ENCODE data around the gene CST11.

The CST11 gene

DNA sequence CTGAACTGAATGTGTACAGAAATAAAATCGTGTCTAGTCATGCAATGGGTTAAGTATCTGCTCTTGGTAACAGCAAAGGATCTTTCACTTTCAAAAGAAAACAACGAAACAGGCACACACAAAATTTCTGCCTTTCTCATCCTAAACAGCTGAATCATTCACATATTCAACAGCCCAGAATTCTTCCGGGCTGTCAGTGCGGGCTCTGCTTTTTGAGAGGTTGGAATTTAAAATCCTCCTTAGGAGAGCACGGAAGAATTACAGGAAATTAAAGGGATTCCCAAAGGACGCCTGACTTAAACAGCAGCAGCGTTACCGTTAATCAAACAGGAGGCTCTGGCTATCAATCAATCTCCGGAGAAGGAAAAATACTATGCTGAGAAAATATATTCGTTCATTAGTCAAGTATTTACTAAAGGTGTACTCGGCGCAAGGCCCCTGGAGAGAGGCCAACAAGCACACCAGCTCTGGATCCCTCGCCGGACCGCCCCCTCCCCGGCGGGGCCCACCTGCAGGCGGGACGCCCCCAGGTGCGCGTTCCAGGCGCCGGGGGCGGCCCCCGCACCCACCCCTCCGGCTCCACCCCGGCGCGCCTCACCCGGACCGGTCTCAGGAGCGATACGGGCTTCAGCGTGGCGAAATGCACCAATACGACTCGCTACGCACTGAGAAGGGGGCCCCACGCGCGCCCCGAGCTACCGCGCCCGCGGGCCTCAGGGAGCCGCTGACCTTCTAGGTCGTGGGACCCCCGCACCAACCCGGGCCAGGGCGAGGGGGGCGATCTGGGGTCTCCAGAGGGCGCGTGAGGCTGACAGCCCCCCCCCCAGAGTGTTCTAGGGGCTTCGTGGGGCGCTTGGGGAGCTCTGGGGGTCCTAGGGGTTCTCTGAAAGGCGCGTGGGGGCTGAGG lies 32.4 kb downstream of the CST11 start:
- Histone ChIP-seq H3K36me3 (ENCODE audit: control insufficient read depth, insufficient read depth, low read length) (no peaks in the 10 kb centered on the region), H3K9ac (ENCODE audit: low read depth, low read length) (0 out of 2 replicates have a peak overlapping the region, but pooled peaks have one; percentile 57), H3K4me1 (ENCODE audit: control insufficient read depth, insufficient read depth, low read length) (peaks cover 9% of the 10 kb centered on the region; the same call in 1 of the 2 replicates), H3K27me3 (ENCODE audit: control insufficient read depth, insufficient read depth, low read length) (no peaks in the 10 kb centered on the region), H3K27ac (ENCODE audit: low read depth, low read length) (peak overlapping the region; percentile 22), H3K4me3 (ENCODE audit: low read depth, low read length) (peak overlapping the region; percentile 96), H3K9me3 (ENCODE audit: control insufficient read depth, insufficient read depth, low read length) (no peaks in the 10 kb centered on the region)

DNA sequence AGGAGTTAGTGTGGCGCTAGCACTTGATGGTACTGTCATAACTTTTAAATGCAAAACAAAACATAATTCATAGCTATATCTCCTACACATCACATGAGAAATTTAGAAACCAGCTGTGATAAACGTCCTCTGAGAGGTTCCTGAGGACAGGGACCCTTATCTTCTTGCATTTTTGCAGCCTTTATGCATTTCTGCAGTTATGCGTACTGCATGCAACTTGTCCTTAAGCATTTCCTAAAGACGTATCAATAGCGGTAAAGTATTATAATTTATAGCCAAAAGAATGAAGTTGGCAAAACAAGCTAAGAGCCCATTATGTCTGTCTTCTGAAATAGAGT lies 33.0 kb downstream of the CST11 start:
- Histone ChIP-seq H3K4me3 (ENCODE audit: low read depth, low read length) (peak overlapping the region; percentile 96), H3K4me1 (ENCODE audit: control insufficient read depth, insufficient read depth, low read length) (peaks cover 9% of the 10 kb centered on the region; the same call in 1 of the 2 replicates), H3K9me3 (ENCODE audit: control insufficient read depth, insufficient read depth, low read length) (no peaks in the 10 kb centered on the region), H3K9ac (ENCODE audit: low read depth, low read length) (no peak overlapping the region), H3K27ac (ENCODE audit: low read depth, low read length) (no peak overlapping the region), H3K27me3 (ENCODE audit: control insufficient read depth, insufficient read depth, low read length) (no peaks in the 10 kb centered on the region), H3K36me3 (ENCODE audit: control insufficient read depth, insufficient read depth, low read length) (no peaks in the 10 kb centered on the region)

DNA sequence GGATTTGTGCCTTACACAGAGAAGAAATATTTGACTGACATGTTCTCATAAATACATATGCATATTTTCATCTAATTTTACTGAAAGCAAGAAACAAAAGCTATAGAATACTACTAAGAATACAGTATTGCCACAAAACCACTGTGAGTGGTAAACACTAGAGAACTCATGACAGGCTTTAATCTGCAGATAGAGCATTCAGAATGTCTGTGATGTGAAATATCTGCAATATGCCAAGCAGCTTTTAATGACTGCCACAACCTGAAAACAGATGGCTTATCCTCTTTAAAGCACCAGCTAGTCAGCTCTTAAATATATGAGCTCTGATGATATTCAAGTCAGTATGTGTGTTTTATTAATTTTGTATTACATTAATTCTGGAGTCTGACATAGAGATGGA lies 34.8 kb downstream of the CST11 start:
- Histone ChIP-seq H3K4me3 (ENCODE audit: low read depth, low read length) (no peak overlapping the region), H3K4me1 (ENCODE audit: control insufficient read depth, insufficient read depth, low read length) (peaks cover 9% of the 10 kb centered on the region; the same call in 1 of the 2 replicates), H3K27me3 (ENCODE audit: control insufficient read depth, insufficient read depth, low read length) (no peaks in the 10 kb centered on the region), H3K36me3 (ENCODE audit: control insufficient read depth, insufficient read depth, low read length) (no peaks in the 10 kb centered on the region), H3K9me3 (ENCODE audit: control insufficient read depth, insufficient read depth, low read length) (no peaks in the 10 kb centered on the region), H3K27ac (ENCODE audit: low read depth, low read length) (no peak overlapping the region), H3K9ac (ENCODE audit: low read depth, low read length) (no peak overlapping the region)

DNA sequence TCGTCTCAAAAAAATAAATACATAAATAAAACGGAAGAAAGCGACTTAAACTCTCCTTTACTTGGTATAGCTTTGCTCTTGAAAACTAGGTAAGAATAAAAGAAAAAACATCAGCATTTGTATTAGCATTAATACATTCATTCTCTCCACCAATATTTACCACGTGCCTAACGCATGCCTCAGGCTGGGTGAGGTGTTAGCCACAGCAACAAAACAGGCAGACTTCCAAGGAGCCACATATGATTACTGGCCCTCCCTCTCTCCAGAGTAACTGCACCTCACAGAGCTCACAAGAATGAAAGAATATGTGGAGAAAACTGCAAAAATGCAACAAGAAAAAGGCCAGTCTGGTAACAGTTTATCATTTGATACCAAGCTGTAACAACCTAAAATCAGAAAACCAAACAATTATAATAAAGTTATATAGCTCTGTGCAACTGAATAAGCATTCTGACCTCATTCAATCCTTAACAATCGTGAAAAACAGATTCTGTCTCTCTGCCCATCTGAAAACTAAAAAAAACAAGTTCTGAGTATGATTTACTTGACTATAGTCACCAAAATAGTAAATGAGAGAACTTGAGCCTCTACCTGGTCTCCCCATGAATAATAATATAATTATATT lies 36.6 kb downstream of the CST11 start:
- no peaks in the 10 kb centered on the region for H3K27me3 ChIP-seq (ENCODE audit: control insufficient read depth, insufficient read depth, low read length)
- H3K36me3 ChIP-seq (ENCODE audit: control insufficient read depth, insufficient read depth, low read length), result no peaks in the 10 kb centered on the region
- H3K9ac ChIP-seq (ENCODE audit: low read depth, low read length), result no peak overlapping the region
- H3K4me1 ChIP-seq (ENCODE audit: control insufficient read depth, insufficient read depth, low read length), result peaks cover 9% of the 10 kb centered on the region; the same call in 1 of the 2 replicates
- H3K9me3 ChIP-seq (ENCODE audit: control insufficient read depth, insufficient read depth, low read length), result no peaks in the 10 kb centered on the region
- no peak overlapping the region for H3K4me3 ChIP-seq (ENCODE audit: low read depth, low read length)
- H3K27ac ChIP-seq (ENCODE audit: low read depth, low read length), result no peak overlapping the region

DNA sequence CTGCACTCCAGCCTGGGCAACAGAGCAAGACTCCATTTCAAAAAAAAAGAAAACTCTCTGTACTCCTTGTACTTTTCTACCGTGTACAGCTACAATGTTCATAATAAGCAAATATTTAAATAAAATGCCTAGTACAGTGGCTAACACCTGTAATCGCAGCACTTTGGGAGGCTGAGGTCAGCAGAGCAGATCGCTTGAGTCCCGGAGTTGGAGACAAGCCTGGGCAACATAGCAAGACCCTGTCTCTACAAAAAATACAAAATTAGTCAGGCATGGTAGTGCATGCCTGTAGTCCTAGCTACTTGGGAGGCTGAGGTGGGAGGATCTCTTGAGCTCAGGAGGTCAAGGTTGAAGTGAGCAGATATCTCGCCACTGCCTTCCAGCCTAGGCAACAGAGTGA lies 37.1 kb downstream of the CST11 start:
- Histone ChIP-seq H3K9me3 (ENCODE audit: control insufficient read depth, insufficient read depth, low read length) (no peaks in the 10 kb centered on the region), H3K27ac (ENCODE audit: low read depth, low read length) (no peak overlapping the region), H3K9ac (ENCODE audit: low read depth, low read length) (no peak overlapping the region), H3K4me1 (ENCODE audit: control insufficient read depth, insufficient read depth, low read length) (peaks cover 9% of the 10 kb centered on the region; the same call in 1 of the 2 replicates), H3K36me3 (ENCODE audit: control insufficient read depth, insufficient read depth, low read length) (no peaks in the 10 kb centered on the region), H3K4me3 (ENCODE audit: low read depth, low read length) (no peak overlapping the region), H3K27me3 (ENCODE audit: control insufficient read depth, insufficient read depth, low read length) (no peaks in the 10 kb centered on the region)

DNA sequence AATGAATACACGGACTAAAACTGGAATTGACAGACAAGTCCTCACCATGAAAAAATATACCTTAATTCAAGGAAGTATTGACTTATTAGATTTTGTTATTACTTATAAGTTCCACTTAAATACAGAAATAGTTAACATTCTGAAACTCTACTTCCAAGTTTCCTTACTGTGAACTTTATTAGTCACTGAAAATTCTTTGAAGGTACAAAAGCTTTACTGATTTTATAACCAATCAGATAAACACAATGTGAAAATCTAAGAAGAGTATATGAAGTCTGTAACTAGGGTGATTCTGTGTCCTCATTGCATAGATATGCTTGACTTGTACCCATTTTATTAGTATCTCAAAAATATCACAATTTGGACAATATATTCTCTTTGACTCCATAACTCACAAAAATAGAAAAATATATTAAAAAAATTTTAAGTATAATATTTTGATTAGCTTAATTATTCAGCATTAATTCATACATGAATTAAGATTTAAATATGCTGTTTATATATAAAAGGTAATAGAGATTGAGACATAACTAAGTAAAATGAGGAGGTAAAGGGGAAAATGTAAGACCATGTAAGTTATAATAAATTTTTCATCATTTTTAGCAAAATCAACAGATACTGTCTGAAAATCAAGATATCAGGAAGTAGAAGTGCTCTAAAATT lies 38.0 kb downstream of the CST11 start:
- no peak overlapping the region for H3K4me3 ChIP-seq (ENCODE audit: low read depth, low read length)
- no peak overlapping the region for H3K27ac ChIP-seq (ENCODE audit: low read depth, low read length)
- H3K27me3 ChIP-seq (ENCODE audit: control insufficient read depth, insufficient read depth, low read length), result no peaks in the 10 kb centered on the region
- H3K9ac ChIP-seq (ENCODE audit: low read depth, low read length), result no peak overlapping the region
- no peaks in the 10 kb centered on the region for H3K36me3 ChIP-seq (ENCODE audit: control insufficient read depth, insufficient read depth, low read length)
- no peaks in the 10 kb centered on the region for H3K9me3 ChIP-seq (ENCODE audit: control insufficient read depth, insufficient read depth, low read length)
- peaks cover 14% of the 10 kb centered on the region for H3K4me1 ChIP-seq (ENCODE audit: control insufficient read depth, insufficient read depth, low read length)

DNA sequence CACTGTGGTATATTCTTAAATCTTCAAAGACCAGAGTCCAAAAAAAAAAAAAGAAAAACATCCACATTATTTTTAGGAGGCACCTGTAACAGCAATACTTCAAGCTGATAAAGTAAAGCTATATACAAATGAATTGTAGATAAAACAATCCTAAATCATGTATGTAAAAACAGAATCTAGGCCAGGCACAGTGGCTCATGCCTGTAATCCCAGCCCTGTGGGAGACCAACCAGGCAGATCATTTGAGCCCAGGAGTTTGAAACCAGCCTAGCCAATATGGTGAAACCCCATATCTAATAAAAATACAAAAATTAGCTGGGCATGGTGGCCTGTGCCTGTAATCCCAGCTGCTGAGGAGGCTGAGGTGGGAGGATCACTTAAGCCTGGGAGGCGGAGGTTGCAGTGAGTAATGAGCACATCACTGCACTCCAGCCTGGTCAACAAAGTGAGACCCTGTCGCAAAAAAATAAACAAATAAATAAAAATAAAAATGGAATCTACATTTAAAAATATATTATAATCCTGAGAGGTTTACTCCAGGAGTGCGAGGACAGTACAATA lies 38.7 kb downstream of the CST11 start:
- Histone ChIP-seq H3K36me3 (ENCODE audit: control insufficient read depth, insufficient read depth, low read length) (no peaks in the 10 kb centered on the region), H3K4me3 (ENCODE audit: low read depth, low read length) (no peak overlapping the region), H3K4me1 (ENCODE audit: control insufficient read depth, insufficient read depth, low read length) (peaks cover 8% of the 10 kb centered on the region)

DNA sequence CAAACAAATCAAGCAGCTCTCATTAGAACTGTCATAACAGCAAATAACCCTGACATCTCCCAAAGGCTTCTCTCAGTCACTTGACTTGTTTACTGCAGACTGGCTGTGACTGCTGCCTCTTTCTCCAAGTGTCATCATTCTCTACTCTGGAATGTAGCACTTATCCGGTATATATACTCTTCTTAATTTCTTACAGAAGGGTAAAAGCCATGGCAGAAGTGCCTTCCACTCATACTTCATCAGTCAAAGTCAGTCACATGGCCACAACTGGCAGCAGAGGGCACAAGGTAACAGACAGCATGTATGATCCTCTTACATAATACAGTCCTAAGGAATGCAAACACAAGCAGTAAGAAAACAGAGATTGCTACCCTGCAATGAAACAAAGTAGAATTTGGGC lies 40.6 kb downstream of the CST11 start:
- Histone ChIP-seq H3K27me3 (ENCODE audit: control insufficient read depth, insufficient read depth, low read length) (no peaks in the 10 kb centered on the region), H3K4me1 (ENCODE audit: control insufficient read depth, insufficient read depth, low read length) (peaks cover 10% of the 10 kb centered on the region), H3K9ac (ENCODE audit: low read depth, low read length) (no peak overlapping the region), H3K4me3 (ENCODE audit: low read depth, low read length) (no peak overlapping the region), H3K27ac (ENCODE audit: low read depth, low read length) (no peak overlapping the region), H3K9me3 (ENCODE audit: control insufficient read depth, insufficient read depth, low read length) (no peaks in the 10 kb centered on the region), H3K36me3 (ENCODE audit: control insufficient read depth, insufficient read depth, low read length) (no peaks in the 10 kb centered on the region; the same call in 1 of the 2 replicates)

More for the DNA sequence above, 38.7 kb downstream of the CST11 start:
- no peaks in the 10 kb centered on the region for H3K27me3 ChIP-seq (ENCODE audit: control insufficient read depth, insufficient read depth, low read length)
- no peak overlapping the region for H3K9ac ChIP-seq (ENCODE audit: low read depth, low read length)
- H3K9me3 ChIP-seq (ENCODE audit: control insufficient read depth, insufficient read depth, low read length), result no peaks in the 10 kb centered on the region
- H3K27ac ChIP-seq (ENCODE audit: low read depth, low read length), result no peak overlapping the region

DNA sequence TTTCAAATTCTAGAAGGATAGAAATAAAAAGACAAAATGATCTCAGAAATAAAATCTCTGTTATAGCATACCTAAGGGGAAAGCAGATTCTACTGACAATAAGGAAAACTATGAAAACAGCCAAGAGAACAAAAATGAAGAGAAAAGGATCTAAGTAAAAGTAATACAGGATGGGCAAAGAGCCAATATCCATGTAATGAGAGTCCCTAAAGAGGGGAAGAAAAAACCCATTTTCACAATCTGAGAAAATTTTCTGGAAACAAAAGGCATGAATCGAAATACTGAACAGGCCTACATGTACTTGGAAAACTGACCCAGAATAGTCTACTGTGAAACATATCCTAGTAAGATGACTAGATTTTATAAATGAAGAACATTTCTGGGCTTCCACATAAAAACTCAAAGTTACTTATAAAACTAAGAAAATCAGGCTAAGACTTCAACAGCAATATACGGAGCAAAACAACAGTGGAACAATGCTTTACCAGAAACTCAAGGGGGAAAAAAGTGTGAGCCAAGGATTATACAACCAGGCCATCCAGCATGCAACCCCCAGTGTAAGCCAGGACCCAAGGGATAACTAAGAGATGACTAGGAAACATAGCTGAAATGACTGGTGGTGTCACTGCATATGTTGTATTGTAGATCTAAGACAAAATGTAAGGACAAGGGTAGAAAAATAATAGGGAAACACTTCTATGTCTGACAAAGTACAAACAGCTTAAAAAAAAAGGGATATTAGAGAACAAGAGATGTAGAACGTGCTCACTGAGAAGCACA lies 41.6 kb downstream of the CST11 start:
- Histone ChIP-seq H3K9ac (ENCODE audit: low read depth, low read length) (no peak overlapping the region), H3K27me3 (ENCODE audit: control insufficient read depth, insufficient read depth, low read length) (no peaks in the 10 kb centered on the region), H3K27ac (ENCODE audit: low read depth, low read length) (no peak overlapping the region), H3K4me1 (ENCODE audit: control insufficient read depth, insufficient read depth, low read length) (peaks cover 10% of the 10 kb centered on the region), H3K4me3 (ENCODE audit: low read depth, low read length) (no peak overlapping the region), H3K9me3 (ENCODE audit: control insufficient read depth, insufficient read depth, low read length) (no peaks in the 10 kb centered on the region), H3K36me3 (ENCODE audit: control insufficient read depth, insufficient read depth, low read length) (no peaks in the 10 kb centered on the region; the same call in 1 of the 2 replicates)

DNA sequence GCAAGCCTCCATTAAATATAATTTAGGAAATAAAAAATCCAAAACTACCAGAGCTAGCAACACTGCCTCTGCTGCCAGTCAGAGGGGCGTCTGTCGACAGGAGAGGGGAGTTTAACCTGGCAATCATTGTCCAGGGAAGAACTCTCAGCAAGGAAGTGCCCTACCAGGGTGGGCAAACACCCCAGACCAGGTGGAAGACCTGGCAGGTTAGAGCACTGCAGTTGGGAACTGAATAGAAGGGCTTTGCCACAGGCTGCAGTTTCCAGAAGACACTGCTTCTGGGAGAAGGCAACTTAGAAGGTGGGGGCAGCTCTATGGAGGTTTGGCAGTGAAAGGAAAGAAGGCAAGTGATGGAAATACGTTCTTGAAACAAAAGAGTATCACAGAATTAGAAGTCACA lies 42.9 kb downstream of the CST11 start:
- no peaks in the 10 kb centered on the region; the same call in 1 of the 2 replicates for H3K36me3 ChIP-seq (ENCODE audit: control insufficient read depth, insufficient read depth, low read length)
- H3K4me1 ChIP-seq (ENCODE audit: control insufficient read depth, insufficient read depth, low read length), result peaks cover 10% of the 10 kb centered on the region

More for the DNA sequence above, 42.9 kb downstream of the CST11 start:
- Histone ChIP-seq H3K27me3 (ENCODE audit: control insufficient read depth, insufficient read depth, low read length) (no peaks in the 10 kb centered on the region), H3K27ac (ENCODE audit: low read depth, low read length) (no peak overlapping the region), H3K9ac (ENCODE audit: low read depth, low read length) (no peak overlapping the region), H3K4me3 (ENCODE audit: low read depth, low read length) (no peak overlapping the region), H3K9me3 (ENCODE audit: control insufficient read depth, insufficient read depth, low read length) (no peaks in the 10 kb centered on the region)

Measured in HUES48 (cell line).